Measurements from ENCODE around the gene LRRC8B. TPM values are rescaled to one million over a fixed set of nuclear protein-coding genes. Genes with fewer than 3 reads are reported as not detected.
A peak's percentile ranks its signal among the peaks of the same experiment; 100 is the strongest.
"Not testable (repeated sequence)": the region's sequence is repeated elsewhere in the genome, so short reads cannot be mapped to it uniquely, and the experiment has no call there.

LRRC8B gene
- total RNA-seq, 1 experiment from 2014 or later: 15.0 TPM

- ChIA-PET CTCF (no interaction called here), POLR2A (ENCODE audit: unreplicated experiment) (no interaction called here)
- BruUV-seq (replicated peaks): no TSS peak
- DNase-seq: no peak
- intact Hi-C loops (cut with micrococcal nuclease; ENCODE audit: unreplicated experiment): no loop called here
- no peaks in the 10 kb centered on the region for H3K79me2 ChIP-seq (ENCODE audit: low read depth)
- no peaks in the 10 kb centered on the region for H3K27me3 ChIP-seq (ENCODE audit: insufficient read depth, low read depth)
- H2AFZ ChIP-seq: no peak overlapping the region
- H4K20me1 ChIP-seq (ENCODE audit: insufficient read depth): no peaks in the 10 kb centered on the region; the same call in 1 of the 2 replicates
- no peaks in the 10 kb centered on the region for H3F3A ChIP-seq (ENCODE audit: insufficient read depth, low read depth)
- H3K9me3 ChIP-seq (ENCODE audit: insufficient read depth, low read depth): no peaks in the 10 kb centered on the region
- no peak overlapping the region for H3K27ac ChIP-seq
- no peak overlapping the region for H3K4me2 ChIP-seq
- H3K4me1 ChIP-seq (replicated peaks; ENCODE audit: insufficient read depth): no peaks in the 10 kb centered on the region
- peaks cover 13% of the 10 kb centered on the region for H3K36me3 ChIP-seq (ENCODE audit: low read depth)
- TF ChIP-seq EZH2 (IDR thresholded peaks at IDR 0.05; ENCODE audit: low read depth) (no peak), CTCF (conservative IDR thresholded peaks at IDR 0.05) (no peak)
- H3K4me3 ChIP-seq: no peak overlapping the region
- H3K9me2 ChIP-seq (ENCODE audit: insufficient read depth): no peaks in the 10 kb centered on the region
Observed at GRCh38 chr1:89588480-89588879, 63.9 kb downstream of the LRRC8B start.

- DNase-seq: no peak
- H3F3A ChIP-seq (ENCODE audit: insufficient read depth, low read depth): no peaks in the 10 kb centered on the region
- H3K79me2 ChIP-seq (ENCODE audit: low read depth): no peaks in the 10 kb centered on the region
- ChIA-PET CTCF (no interaction called here), POLR2A (ENCODE audit: unreplicated experiment) (no interaction called here)
- H3K4me2 ChIP-seq: no peak overlapping the region
- intact Hi-C loops (cut with micrococcal nuclease; ENCODE audit: unreplicated experiment): no loop called here
- H3K27me3 ChIP-seq (ENCODE audit: insufficient read depth, low read depth): no peaks in the 10 kb centered on the region
- H3K36me3 ChIP-seq (ENCODE audit: low read depth): peaks cover 11% of the 10 kb centered on the region
- H2AFZ ChIP-seq: no peak overlapping the region
- H3K9me3 ChIP-seq (ENCODE audit: insufficient read depth, low read depth): no peaks in the 10 kb centered on the region
- no peak overlapping the region for H3K4me3 ChIP-seq
- no TSS peak for BruUV-seq (replicated peaks)
- H3K4me1 ChIP-seq (replicated peaks; ENCODE audit: insufficient read depth): no peaks in the 10 kb centered on the region
- no peaks in the 10 kb centered on the region for H3K9me2 ChIP-seq (ENCODE audit: insufficient read depth)
- TF ChIP-seq EZH2 (IDR thresholded peaks at IDR 0.05; ENCODE audit: low read depth) (no peak), CTCF (conservative IDR thresholded peaks at IDR 0.05) (no peak)
- no peaks in the 10 kb centered on the region; the same call in 1 of the 2 replicates for H4K20me1 ChIP-seq (ENCODE audit: insufficient read depth)
- no peak overlapping the region for H3K27ac ChIP-seq
Observed at GRCh38 chr1:89589515-89589914, 64.9 kb downstream of the LRRC8B start.

GRCh38 chr1:89590341-89591080, 65.9 kb downstream of the LRRC8B start:
- no TSS peak for BruUV-seq (replicated peaks)
- H3K9me2 ChIP-seq (ENCODE audit: insufficient read depth): no peaks in the 10 kb centered on the region
- intact Hi-C loops (cut with micrococcal nuclease; ENCODE audit: unreplicated experiment): no loop called here
- H3K27me3 ChIP-seq (ENCODE audit: insufficient read depth, low read depth): no peaks in the 10 kb centered on the region
- H3K36me3 ChIP-seq (ENCODE audit: low read depth): peaks cover 7% of the 10 kb centered on the region; the same call in 1 of the 2 replicates
- H3K27ac ChIP-seq: no peak overlapping the region
- no peak overlapping the region for H2AFZ ChIP-seq
- no peak overlapping the region for H3K4me2 ChIP-seq
- TF ChIP-seq CTCF (conservative IDR thresholded peaks at IDR 0.05): no peak
- TF ChIP-seq EZH2 (IDR thresholded peaks at IDR 0.05; ENCODE audit: low read depth): no peak
- H3K79me2 ChIP-seq (ENCODE audit: low read depth): no peaks in the 10 kb centered on the region
- H3K4me1 ChIP-seq (replicated peaks; ENCODE audit: insufficient read depth): no peaks in the 10 kb centered on the region
- H3K4me3 ChIP-seq: no peak overlapping the region
- ChIA-PET POLR2A (ENCODE audit: unreplicated experiment) (no interaction called here), CTCF (no interaction called here)
- no peaks in the 10 kb centered on the region; the same call in 1 of the 2 replicates for H4K20me1 ChIP-seq (ENCODE audit: insufficient read depth)
- no peaks in the 10 kb centered on the region for H3F3A ChIP-seq (ENCODE audit: insufficient read depth, low read depth)
- no peak for DNase-seq
- H3K9me3 ChIP-seq (ENCODE audit: insufficient read depth, low read depth): no peaks in the 10 kb centered on the region

GRCh38 chr1:89592861-89593302, 68.3 kb downstream of the LRRC8B start:
- H3K4me1 ChIP-seq (replicated peaks; ENCODE audit: insufficient read depth); H4K20me1 ChIP-seq (ENCODE audit: insufficient read depth); H3K27me3 ChIP-seq (ENCODE audit: insufficient read depth, low read depth); H3K36me3 ChIP-seq (ENCODE audit: low read depth); H3F3A ChIP-seq (ENCODE audit: insufficient read depth, low read depth); H3K79me2 ChIP-seq (ENCODE audit: low read depth); H2AFZ ChIP-seq; H3K27ac ChIP-seq; intact Hi-C loops (cut with micrococcal nuclease; ENCODE audit: unreplicated experiment); CTCF ChIA-PET; H3K4me2 ChIP-seq; POLR2A ChIA-PET (ENCODE audit: unreplicated experiment); H3K9me2 ChIP-seq (ENCODE audit: insufficient read depth); H3K4me3 ChIP-seq; DNase-seq; H3K9me3 ChIP-seq (ENCODE audit: insufficient read depth, low read depth): not testable (repeated sequence)
- BruUV-seq (replicated peaks): TSS peak; percentile 37
